Activated CD8-positive, alpha-beta memory T cell treated with anti-CD3 and anti-CD28 coated beads for 24 hours (primary cell): ENCODE data around the gene ALDH5A1.

Experiments used
- DNase-seq: peaks from one replicate; pipeline ENCODE4 v3.0.0-alpha.2; 2020

The ALDH5A1 gene

GRCh38 chr6:24494821-24495795 lies at the start of gene ALDH5A1:
TSS of gene ALDH5A1 (plus strand) at chr6:24494969. CDS start at chr6:24494997, 28 bp downstream.
- peak; percentile 93 for DNase-seq

DNA sequence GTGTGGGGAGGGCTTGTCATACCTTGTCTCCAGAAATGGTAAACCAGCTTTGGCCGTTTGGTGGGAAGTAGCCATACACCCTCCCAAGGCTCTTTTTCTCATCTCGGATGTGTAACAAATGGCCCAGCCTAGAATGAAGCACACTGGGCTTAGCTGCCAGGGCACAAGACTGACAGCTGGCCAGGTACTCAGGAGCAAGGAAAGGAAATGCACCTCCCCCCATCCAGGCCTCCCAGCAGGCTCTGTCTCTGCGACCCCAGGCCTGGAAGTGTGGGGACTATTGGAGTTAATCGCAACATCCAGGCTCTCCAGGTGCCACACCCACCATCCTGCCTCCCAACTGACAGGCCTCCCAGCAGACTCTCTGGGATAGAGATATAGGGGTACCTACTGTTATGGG lies 49.1 kb upstream of the ALDH5A1 start:
- no peak for DNase-seq

- no peak for DNase-seq
These were observed 48.1 kb upstream of the ALDH5A1 start for GRCh38 chr6:24446670-24447069.

- DNase-seq = no peak
These were observed 46.4 kb upstream of the ALDH5A1 start for GRCh38 chr6:24448396-24448795.

- DNase-seq = no peak
These were observed 45.8 kb upstream of the ALDH5A1 start for GRCh38 chr6:24448828-24449525.

DNA sequence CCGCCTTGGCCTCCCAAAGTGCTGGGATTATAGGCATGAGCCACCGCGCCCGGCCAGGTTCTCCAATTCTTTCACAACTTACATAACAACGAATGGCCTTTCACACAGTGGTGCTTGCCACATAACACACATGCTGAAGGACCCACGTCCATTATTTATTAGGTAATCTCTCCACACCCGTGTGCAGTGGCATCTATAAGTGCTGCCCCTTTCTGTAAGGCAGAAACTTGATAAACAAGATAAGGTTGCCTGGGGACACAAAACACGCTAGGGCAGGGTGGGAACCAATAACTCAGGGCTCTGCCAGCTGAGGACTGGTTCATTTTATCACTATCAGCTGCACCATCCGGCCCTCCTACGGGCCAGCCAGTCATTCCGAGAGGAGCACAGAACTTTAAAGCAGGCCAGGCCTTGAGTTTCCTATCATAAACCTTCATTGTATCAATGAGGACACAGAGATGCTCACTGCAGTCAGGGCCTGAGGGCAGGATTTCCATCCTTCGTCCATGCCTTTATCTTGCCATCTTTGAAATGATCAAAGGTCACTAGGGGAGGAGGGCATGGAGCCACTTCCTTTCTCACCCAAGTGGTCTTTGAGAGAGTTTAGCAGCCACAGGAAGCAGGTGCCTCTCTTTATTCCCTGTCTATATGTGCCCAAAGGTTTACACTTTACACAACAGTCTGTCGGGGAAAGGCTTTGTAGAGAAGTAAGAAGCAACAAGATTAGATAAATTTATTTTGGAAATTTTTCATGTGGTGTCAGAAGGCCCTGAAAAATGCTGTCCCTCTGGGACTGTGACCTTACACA lies 43.0 kb upstream of the ALDH5A1 start:
- no peak for DNase-seq

GRCh38 chr6:24453921-24454320 lies 40.8 kb upstream of the ALDH5A1 start:
- DNase-seq = no peak

DNA sequence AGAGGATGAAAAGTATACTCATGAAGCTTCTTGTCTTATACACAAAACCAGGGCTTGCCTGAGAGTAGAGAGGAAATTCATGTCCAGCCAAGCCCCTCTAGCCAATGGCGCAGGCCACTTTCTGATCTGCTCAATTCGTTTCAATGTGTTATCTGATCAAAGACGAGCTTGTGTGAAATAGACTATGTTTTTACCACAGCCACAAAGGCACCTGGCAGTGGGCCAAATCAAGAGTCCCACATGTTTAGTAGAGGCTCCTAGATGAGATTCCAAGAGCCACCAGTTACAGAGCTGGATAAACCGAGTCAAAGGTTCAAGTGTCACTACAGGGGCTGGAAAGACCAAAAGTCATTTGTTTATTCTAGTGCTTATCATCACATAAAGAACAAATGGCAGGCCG lies 40.3 kb upstream of the ALDH5A1 start:
- DNase-seq = no peak

DNA sequence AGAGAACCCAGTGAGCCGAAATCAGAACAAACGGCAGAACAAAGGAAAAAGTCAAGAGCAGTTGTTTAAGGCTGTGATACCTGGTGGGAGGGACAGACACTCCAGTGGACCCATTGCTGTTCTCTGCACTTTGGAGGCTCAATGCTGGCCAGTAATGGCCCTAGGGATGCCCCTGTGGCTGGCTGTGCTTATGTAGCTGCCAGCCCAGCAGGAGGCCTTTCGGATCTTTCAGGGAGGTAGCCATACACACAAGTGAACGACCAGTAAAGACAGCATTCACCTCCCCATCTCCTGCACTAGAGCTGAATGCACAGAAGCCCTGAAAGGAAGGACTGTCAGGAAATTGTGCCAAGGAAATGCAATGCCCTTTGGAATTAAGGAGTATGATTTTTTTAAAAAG lies 39.7 kb upstream of the ALDH5A1 start:
- DNase-seq = no peak

- DNase-seq = no peak
These were observed 36.6 kb upstream of the ALDH5A1 start for GRCh38 chr6:24458134-24458533.

- no peak for DNase-seq
These were observed 35.8 kb upstream of the ALDH5A1 start for GRCh38 chr6:24458941-24459340.

DNA sequence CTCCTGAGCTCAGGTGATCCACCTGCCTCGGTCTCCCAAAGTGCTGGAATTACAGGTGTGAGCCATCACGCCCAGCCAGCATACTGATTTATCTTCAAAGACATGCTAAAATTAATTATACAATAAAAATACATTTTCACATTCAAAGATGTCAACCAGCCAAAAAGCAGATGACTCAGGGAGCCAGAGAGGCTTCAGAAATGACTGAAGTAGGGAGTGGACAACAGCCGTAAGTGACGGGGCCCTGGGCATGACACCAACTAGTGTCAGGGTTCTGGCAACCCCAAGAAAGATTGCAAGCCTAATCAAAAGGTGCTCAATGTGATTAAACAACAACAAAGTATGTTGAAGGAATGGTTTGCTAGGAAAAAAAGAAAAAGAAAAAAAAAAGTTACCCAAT lies 33.8 kb upstream of the ALDH5A1 start:
- no peak for DNase-seq

- DNase-seq = no peak
These were observed 30.3 kb upstream of the ALDH5A1 start for GRCh38 chr6:24464253-24465038.

GRCh38 chr6:24469811-24470210 lies 25.0 kb upstream of the ALDH5A1 start:
- DNase-seq = no peak

DNA sequence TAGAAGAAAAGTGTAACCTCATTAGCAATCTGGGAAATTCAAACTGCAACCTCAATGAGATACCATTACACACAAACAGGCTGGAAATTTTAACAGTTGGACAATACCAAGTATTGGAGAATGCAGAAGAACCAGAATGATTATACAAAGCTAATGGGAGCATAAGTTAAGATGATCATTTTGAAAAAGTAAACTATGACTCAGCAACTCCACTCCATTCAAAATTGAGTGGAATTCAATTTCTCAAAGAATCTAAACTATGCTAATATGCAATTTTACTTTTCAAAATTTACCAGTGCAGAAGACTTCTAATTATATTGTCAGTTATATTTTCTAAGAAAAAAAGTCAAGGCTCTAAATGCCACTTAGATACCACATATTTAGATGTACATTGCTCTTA lies 22.6 kb upstream of the ALDH5A1 start:
- no peak for DNase-seq

GRCh38 chr6:24476631-24477030 lies 18.1 kb upstream of the ALDH5A1 start:
- DNase-seq = no peak

GRCh38 chr6:24477070-24477469 lies 17.7 kb upstream of the ALDH5A1 start:
- DNase-seq = no peak

- no peak for DNase-seq
These were observed 15.9 kb upstream of the ALDH5A1 start for GRCh38 chr6:24478903-24479302.

GRCh38 chr6:24480705-24481104 lies 14.1 kb upstream of the ALDH5A1 start:
- no peak for DNase-seq

DNA sequence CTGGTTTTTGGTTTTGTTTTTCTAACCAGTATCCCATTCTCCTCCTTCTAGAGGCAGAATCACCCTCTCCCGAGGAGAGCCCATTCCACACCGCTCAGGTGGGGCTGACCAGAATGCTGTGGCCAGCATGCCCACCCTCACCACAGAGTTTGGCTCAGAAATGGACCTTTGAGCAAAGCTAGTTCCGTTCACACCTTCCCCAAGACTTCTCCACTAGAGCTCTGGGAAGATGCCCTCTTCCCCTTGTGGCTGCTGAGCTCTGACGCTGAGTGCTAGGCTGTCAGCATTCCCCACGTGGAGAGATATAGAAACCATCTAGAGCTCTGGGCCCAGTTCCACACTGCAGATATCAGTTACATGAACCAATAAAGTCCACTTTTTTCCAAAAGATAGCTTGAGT lies 13.3 kb upstream of the ALDH5A1 start:
- DNase-seq = no peak

DNA sequence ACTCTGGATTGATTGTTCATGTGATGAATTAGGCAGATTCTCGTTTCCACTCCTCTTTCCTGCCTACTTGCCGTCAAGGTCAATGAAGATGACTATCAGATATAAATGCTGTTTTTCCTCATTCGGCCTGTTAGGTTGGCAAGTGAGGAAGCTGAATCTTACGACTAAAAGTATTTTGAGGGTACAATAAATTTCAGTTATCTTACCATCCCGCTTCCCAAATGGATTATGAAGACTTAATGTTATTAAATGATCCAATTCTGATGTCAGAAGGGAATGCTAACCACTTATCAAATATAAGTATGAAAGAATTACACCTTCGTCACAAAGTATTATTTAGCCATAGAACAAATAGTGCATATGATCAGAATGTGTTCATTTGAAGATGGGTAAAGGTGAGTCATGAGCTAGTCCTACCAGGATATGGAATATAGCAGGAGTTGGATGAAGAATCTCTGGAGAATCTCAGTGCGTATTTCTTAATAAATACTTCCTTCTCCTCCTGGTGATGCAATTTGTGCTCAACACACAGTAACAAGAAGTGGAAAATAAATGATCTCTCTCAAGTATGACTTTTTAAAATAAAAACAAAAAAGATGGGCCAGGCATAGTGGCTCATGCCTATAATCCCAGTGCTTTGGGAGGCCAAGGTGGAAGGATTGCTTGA lies 10.0 kb upstream of the ALDH5A1 start:
- DNase-seq = no peak

DNA sequence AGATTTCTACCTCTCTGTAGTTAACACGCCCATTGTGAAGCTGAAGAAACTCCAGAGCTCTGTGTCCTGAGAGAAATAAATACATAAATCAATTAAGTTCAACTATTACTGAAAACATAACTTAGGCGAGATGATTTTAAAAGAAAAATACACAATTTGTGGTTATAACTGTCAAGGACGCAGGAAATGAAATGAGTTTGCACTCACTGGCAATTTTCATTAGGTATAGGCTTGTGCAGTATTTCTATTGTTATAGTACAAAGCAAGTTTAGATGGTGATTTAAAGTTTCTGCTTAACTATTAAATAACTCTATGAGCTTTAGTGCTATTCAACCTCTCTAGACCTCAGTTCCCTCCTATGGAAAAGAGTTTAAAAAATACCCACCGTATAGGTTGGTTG lies 8.7 kb upstream of the ALDH5A1 start:
- no peak for DNase-seq
